Measurements from ENCODE around the gene PRCC. TPM values are rescaled to one million over a fixed set of nuclear protein-coding genes. Genes with fewer than 3 reads are reported as not detected.

The PRCC gene
- total RNA-seq, 1 experiment from 2014 or later, result 80.4 TPM

DNA sequence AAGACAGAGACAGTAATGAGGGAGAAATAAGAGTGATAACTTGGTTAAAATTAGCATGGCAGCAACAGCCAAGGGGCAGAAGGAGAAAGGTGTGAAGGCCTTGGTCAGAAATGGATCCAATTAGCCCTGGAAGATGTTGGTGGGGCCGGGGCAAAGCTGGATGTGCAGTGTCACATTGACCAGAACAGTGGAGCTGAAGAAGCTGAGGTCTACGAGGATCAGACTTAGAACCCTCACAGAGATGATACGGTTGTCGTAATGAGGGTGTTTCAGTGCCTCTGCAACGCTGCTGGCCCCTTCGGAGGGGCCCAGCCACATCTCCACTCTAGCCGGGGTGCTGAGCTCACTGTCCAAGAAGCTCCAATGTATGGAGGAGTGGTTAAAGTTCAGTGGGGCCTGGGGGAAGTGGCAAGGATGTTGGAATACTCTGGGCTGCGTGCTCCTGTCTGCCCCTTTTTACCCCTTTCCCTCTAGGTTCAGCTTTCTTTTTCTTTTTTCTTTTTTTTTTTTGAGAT is 35.1 kb downstream of the PRCC start:
- Mint-ChIP-seq H3K4me1 (ENCODE audit: low read depth, unreplicated experiment) (no peaks in the 10 kb centered on the region), H3K4me3 (ENCODE audit: low read depth, unreplicated experiment) (no peak overlapping the region), H3K27ac (ENCODE audit: unreplicated experiment) (peak overlapping the region; percentile 26), H3K9me3 (ENCODE audit: low read depth, unreplicated experiment) (no peaks in the 10 kb centered on the region), H3K36me3 (ENCODE audit: insufficient read depth, unreplicated experiment) (peaks cover 37% of the 10 kb centered on the region), H3K27me3 (ENCODE audit: unreplicated experiment) (no peaks in the 10 kb centered on the region)
- CTCF ChIA-PET, result interaction anchor here (0.8 to 0.9 kb wide), 3 partner anchors 10 to 126 kb away, joined by 3 to 5 read pairs (median 3); no protein-coding TSS in a partner anchor
- TF ChIP-seq, protein P1, sequence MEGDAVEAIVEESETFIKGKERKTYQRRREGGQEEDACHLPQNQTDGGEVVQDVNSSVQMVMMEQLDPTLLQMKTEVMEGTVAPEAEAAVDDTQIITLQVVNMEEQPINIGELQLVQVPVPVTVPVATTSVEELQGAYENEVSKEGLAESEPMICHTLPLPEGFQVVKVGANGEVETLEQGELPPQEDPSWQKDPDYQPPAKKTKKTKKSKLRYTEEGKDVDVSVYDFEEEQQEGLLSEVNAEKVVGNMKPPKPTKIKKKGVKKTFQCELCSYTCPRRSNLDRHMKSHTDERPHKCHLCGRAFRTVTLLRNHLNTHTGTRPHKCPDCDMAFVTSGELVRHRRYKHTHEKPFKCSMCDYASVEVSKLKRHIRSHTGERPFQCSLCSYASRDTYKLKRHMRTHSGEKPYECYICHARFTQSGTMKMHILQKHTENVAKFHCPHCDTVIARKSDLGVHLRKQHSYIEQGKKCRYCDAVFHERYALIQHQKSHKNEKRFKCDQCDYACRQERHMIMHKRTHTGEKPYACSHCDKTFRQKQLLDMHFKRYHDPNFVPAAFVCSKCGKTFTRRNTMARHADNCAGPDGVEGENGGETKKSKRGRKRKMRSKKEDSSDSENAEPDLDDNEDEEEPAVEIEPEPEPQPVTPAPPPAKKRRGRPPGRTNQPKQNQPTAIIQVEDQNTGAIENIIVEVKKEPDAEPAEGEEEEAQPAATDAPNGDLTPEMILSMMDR (IDR thresholded peaks at IDR 0.05; ENCODE audit: unreplicated experiment), result no peak
- BruUV-seq (replicated peaks), result no TSS peak
- DNase-seq, result no peak
- intact Hi-C loops (cut with micrococcal nuclease; ENCODE audit: unreplicated experiment), result no loop called here

DNA sequence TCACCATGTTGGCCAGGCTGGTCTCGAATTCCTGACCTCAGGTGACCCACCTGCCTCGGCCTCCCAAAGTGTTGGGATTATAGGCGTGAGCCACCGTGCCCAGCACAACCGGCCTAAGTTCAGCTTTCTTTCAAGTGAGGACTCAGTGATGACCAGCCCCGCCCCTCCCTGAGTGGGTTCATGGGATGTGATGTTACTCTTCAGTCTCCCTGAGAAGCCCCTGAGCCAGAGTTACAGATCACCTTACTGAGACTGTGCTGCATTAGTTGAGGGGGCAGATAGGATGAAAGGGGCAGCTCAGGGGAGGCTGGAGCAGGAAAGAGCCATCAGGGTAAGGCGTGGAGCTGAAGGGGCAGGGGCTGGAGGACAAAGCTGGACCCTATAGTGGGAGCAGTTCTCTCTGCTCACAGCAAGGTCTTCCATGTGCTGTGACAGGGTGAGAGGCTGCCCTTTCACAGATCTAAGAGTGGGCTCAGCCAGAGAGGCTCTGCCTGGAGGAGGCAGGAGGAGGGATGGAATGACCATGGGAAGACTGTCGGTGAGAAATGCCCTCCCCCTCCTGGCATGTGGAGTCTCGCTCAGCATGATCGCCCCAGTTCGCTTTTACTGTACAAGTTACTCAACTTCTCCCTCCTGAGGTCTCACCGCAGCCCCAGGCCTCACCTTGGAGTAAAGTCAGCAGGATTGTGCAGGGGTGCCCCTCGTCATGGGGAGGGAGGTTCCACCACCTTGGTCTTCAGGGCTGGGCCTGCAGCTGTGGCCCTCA is 35.9 kb downstream of the PRCC start:
- DNase-seq, result no peak
- H3K4me3 Mint-ChIP-seq (ENCODE audit: low read depth, unreplicated experiment), result no peak overlapping the region
- intact Hi-C loops (cut with micrococcal nuclease; ENCODE audit: unreplicated experiment), result no loop called here
- BruUV-seq (replicated peaks), result no TSS peak
- TF ChIP-seq, protein P1 (IDR thresholded peaks at IDR 0.05; ENCODE audit: unreplicated experiment), result no peak
- no peaks in the 10 kb centered on the region for H3K9me3 Mint-ChIP-seq (ENCODE audit: low read depth, unreplicated experiment)
- H3K4me1 Mint-ChIP-seq (ENCODE audit: low read depth, unreplicated experiment), result no peaks in the 10 kb centered on the region
- no peak overlapping the region for H3K27ac Mint-ChIP-seq (ENCODE audit: unreplicated experiment)
- H3K27me3 Mint-ChIP-seq (ENCODE audit: unreplicated experiment), result no peaks in the 10 kb centered on the region
- peaks cover 32% of the 10 kb centered on the region for H3K36me3 Mint-ChIP-seq (ENCODE audit: insufficient read depth, unreplicated experiment)
- CTCF ChIA-PET, result interaction anchor here (0.8 to 0.9 kb wide), 3 partner anchors 11 to 125 kb away, joined by 3 to 5 read pairs (median 3); no protein-coding TSS in a partner anchor

DNA sequence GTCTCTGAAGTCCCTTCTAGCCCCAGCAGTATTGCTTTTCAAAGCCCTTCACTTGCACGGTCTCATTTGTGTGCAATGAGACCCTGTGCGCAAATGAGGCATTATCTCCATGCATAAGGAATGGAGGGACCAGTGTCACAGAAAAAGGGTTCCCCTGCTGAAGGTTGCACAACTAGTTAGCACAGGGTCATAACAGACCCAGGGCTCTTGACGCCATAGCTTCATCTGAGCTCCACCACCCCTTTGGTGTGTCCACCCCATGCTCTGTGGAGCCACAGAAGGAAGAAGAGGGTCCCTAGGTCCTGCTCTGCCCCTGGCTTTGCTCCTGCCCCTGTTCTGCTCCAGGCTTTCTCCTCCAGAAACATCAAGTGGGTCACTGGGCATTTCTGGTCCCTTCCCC is 36.7 kb downstream of the PRCC start:
- BruUV-seq (replicated peaks), result no TSS peak
- Mint-ChIP-seq H3K4me1 (ENCODE audit: low read depth, unreplicated experiment) (no peaks in the 10 kb centered on the region), H3K4me3 (ENCODE audit: low read depth, unreplicated experiment) (no peak overlapping the region), H3K9me3 (ENCODE audit: low read depth, unreplicated experiment) (no peaks in the 10 kb centered on the region), H3K27me3 (ENCODE audit: unreplicated experiment) (no peaks in the 10 kb centered on the region), H3K27ac (ENCODE audit: unreplicated experiment) (no peak overlapping the region), H3K36me3 (ENCODE audit: insufficient read depth, unreplicated experiment) (peaks cover 26% of the 10 kb centered on the region)
- CTCF ChIA-PET, result no interaction called here
- intact Hi-C loops (cut with micrococcal nuclease; ENCODE audit: unreplicated experiment), result no loop called here
- TF ChIP-seq, protein P1 (IDR thresholded peaks at IDR 0.05; ENCODE audit: unreplicated experiment), result no peak
- no peak for DNase-seq

DNA sequence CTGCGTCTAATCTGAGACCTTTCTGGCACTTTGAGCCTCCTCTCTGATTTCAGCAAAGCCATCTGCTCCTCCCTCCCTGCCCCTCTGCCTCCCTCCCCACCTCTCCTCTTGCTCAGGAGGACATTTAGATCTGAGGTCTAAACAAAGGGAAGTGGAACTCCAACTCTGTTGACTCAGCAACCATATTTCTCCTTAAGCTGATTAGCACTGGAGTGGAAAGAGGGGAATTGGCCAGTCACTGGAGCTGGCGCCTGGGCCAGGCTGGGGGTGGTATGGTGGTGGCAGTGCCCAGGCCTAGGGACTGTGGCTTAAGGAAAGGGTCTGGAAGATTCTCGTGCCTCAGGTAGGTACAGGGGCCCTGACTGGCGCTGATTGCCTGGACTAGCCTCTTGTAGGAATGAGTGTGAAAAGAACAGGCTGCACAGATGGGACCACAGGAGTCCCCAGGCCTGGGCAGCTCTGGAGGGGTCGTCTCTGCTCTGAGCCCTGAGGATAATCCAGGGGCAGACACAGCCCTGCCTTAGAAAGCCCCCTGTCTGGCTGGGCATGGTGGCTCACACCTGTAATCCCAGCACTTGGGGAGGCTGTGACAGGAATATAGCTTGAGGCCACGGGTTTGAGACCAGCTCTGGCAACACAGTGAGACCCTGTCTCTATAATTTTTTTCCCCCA is 37.4 kb downstream of the PRCC start:
- no peak overlapping the region for H3K27ac Mint-ChIP-seq (ENCODE audit: unreplicated experiment)
- CTCF ChIA-PET, result no interaction called here
- H3K36me3 Mint-ChIP-seq (ENCODE audit: insufficient read depth, unreplicated experiment), result peaks cover 21% of the 10 kb centered on the region
- H3K4me3 Mint-ChIP-seq (ENCODE audit: low read depth, unreplicated experiment), result no peak overlapping the region
- no peaks in the 10 kb centered on the region for H3K4me1 Mint-ChIP-seq (ENCODE audit: low read depth, unreplicated experiment)
- no peaks in the 10 kb centered on the region for H3K27me3 Mint-ChIP-seq (ENCODE audit: unreplicated experiment)
- no peaks in the 10 kb centered on the region for H3K9me3 Mint-ChIP-seq (ENCODE audit: low read depth, unreplicated experiment)
- intact Hi-C loops (cut with micrococcal nuclease; ENCODE audit: unreplicated experiment), result no loop called here
- no TSS peak for BruUV-seq (replicated peaks)
- TF ChIP-seq, protein P1 (IDR thresholded peaks at IDR 0.05; ENCODE audit: unreplicated experiment), result no peak
- DNase-seq, result no peak
